Measurements from ENCODE around the gene IRAK1.

The IRAK1 gene

DNA sequence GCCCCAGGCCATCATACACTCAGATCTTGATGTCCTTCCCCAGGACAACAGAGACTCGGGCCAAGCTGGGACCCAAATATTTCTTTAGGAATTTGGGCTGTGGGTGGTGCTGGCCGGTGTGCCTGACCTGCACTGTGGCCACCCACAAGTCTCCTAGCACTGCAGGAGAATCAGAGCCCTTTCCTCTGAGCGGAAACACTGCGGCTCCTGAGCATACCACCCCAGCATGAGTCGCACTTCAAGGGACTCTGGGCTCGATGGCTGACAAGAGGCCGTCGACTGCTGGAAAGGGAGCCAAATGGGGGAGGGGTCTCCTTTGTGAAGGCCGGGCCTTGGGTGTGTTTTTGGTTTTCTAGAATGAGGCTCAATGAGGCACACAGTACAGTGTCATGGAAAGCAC is 13.0 kb upstream of the IRAK1 start:
- H3K4me3 ChIP-seq (ENCODE audit: control insufficient read depth, low read depth, low read length): no peak overlapping the region
- no peak for DNase-seq (ENCODE audit: low read depth)
- TF ChIP-seq, protein P1, sequence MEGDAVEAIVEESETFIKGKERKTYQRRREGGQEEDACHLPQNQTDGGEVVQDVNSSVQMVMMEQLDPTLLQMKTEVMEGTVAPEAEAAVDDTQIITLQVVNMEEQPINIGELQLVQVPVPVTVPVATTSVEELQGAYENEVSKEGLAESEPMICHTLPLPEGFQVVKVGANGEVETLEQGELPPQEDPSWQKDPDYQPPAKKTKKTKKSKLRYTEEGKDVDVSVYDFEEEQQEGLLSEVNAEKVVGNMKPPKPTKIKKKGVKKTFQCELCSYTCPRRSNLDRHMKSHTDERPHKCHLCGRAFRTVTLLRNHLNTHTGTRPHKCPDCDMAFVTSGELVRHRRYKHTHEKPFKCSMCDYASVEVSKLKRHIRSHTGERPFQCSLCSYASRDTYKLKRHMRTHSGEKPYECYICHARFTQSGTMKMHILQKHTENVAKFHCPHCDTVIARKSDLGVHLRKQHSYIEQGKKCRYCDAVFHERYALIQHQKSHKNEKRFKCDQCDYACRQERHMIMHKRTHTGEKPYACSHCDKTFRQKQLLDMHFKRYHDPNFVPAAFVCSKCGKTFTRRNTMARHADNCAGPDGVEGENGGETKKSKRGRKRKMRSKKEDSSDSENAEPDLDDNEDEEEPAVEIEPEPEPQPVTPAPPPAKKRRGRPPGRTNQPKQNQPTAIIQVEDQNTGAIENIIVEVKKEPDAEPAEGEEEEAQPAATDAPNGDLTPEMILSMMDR (conservative IDR thresholded peaks at IDR 0.05; ENCODE audit: control insufficient read depth, insufficient read depth, low read depth, low read length): no peak

DNA sequence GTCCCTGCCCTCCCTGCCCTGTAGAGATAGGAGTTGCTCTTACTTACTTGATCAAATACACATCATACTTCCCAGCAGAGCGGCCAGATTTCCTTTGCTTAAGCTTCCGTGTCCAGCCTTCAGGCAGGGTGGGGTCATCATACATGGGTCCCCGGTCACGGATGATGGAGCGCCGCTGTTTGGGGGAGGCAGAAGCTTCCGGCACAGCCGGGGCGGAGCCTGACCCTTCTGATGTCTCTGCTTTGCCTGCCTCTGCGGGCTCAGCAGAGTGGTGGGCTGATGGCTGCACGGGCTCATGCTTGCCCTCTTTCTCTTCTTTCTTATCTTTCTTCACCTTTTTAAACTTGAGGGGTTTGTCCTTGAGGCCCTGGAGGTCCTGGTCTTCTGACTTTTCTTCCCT is 12.5 kb upstream of the IRAK1 start:
- TF ChIP-seq, protein P1 (conservative IDR thresholded peaks at IDR 0.05; ENCODE audit: control insufficient read depth, insufficient read depth, low read depth, low read length): no peak
- no peak overlapping the region for H3K4me3 ChIP-seq (ENCODE audit: control insufficient read depth, low read depth, low read length)
- no peak for DNase-seq (ENCODE audit: low read depth)

DNA sequence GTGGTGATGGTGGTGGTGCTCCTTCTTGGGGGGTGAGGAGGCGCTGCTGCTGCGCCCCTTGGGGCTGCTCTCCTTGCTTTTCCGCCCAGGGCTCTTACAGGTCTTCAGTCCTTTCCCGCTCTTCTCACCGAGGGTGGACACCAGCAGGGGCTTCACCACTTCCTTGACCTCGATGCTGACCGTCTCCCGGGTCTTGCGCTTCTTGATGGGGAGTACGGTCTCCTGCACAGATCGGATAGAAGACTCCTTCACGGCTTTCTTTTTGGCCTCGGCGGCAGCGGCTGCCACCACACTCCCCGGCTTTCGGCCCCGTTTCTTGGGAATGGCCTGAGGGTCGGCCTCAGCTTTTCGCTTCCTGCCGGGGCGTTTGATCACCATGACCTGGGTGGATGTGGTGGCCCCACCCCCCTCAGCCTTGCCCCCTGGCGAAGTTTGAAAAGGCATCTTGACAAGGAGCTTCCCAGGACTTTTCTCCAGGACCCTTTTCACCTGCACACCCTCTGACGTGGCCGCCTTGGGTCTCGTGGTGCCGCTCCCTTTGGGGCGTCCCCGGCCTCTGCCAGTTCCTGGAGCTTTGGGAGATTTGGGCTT is 11.1 kb upstream of the IRAK1 start:
- H3K4me3 ChIP-seq (ENCODE audit: control insufficient read depth, low read depth, low read length): no peak overlapping the region
- no peak for DNase-seq (ENCODE audit: low read depth)
- TF ChIP-seq, protein P1 (conservative IDR thresholded peaks at IDR 0.05; ENCODE audit: control insufficient read depth, insufficient read depth, low read depth, low read length): no peak

DNA sequence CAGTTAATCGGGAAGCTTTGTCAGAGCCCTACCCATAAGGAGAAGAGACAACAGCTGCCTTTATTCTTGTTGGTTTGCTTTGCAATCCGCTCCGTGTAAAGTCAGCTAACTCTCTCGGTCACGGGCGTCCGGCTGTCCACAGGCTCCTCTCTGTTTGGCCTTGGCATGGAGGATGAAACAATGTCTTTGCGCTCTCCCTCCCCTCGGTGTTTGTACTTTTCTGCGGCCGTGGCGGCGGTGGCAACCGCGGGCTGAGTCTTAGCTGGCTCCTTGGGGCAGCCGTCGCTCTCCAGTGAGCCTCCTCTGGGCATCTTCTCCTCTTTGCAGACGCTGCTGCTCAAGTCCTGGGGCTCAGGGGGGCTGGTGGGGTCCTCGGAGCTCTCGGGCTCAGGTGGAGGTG is 10.6 kb upstream of the IRAK1 start:
- no peak overlapping the region for H3K4me3 ChIP-seq (ENCODE audit: control insufficient read depth, low read depth, low read length)
- TF ChIP-seq, protein P1 (conservative IDR thresholded peaks at IDR 0.05; ENCODE audit: control insufficient read depth, insufficient read depth, low read depth, low read length): no peak
- DNase-seq (ENCODE audit: low read depth): no peak

DNA sequence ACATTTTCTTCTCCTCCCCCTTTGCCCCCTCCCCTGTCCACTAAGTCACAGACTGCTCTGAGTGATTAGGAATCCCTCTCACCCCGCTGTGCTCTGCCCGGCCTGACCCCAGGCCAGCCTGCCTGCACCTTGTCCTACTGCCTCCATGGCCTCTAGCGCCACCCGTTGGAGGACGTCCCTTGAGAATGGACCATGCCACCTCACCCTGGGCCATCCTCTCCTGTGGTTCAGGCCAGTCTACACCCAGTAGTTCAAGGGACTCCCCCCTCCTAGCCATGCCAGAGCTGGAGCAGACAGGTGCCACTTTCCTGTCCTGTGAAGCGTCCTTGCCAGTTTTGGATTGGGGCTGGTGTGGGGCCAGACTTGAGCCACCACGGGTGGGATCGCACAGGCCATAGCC is 9.7 kb upstream of the IRAK1 start:
- no peak overlapping the region for H3K4me3 ChIP-seq (ENCODE audit: control insufficient read depth, low read depth, low read length)
- TF ChIP-seq, protein P1 (conservative IDR thresholded peaks at IDR 0.05; ENCODE audit: control insufficient read depth, insufficient read depth, low read depth, low read length): no peak
- no peak for DNase-seq (ENCODE audit: low read depth)

DNA sequence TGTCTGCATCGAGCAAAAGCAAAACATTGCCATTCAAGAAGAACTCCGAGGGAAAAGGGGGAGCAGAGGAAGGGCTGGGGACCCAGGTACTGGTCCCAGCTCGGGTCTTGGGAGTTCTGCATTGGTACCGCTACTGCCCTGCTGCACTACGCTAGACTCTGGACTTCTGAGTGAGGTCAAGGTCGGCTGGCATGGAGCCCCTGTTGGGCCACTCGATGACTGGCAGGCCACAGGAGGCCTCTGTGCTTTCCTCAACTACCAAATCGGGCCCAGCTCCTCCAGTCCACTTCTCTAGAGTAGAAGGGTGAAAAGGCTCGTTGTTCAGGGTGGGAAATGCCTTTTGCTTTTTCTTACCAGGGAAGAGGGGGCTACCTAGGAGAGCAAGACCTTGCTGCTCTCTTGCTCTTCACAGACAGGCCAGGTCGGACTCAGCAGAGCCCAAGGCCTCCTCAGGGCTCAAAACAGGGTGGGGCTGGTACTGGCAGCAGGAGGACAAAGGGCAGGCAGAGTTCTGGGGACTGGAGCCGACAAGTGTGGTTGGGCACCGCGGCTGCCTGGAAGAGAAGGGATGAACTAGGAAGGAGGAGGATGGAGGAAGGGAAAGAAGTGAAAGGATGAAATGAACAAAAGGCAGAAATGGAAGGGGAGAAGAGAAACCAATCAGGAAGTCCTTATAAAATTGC is 8.9 kb upstream of the IRAK1 start:
- no peak for DNase-seq (ENCODE audit: low read depth)
- TF ChIP-seq, protein P1 (conservative IDR thresholded peaks at IDR 0.05; ENCODE audit: control insufficient read depth, insufficient read depth, low read depth, low read length): no peak
- no peak overlapping the region for H3K4me3 ChIP-seq (ENCODE audit: control insufficient read depth, low read depth, low read length)
